HG03108 (cell line): ENCODE data around the gene BRCA1.
"Not testable (repeated sequence)": the region's sequence is repeated elsewhere in the genome, so short reads cannot be mapped to it uniquely, and the experiment has no call there.

Experiments
- ATAC-seq: cut with Tn5 transposase; IDR thresholded peaks from one replicate; pipeline ENCODE4 v1.9.1; 2021; ENCODE audit warnings: moderate library complexity; ENCODE audit not compliant: unreplicated experiment

The BRCA1 gene

DNA sequence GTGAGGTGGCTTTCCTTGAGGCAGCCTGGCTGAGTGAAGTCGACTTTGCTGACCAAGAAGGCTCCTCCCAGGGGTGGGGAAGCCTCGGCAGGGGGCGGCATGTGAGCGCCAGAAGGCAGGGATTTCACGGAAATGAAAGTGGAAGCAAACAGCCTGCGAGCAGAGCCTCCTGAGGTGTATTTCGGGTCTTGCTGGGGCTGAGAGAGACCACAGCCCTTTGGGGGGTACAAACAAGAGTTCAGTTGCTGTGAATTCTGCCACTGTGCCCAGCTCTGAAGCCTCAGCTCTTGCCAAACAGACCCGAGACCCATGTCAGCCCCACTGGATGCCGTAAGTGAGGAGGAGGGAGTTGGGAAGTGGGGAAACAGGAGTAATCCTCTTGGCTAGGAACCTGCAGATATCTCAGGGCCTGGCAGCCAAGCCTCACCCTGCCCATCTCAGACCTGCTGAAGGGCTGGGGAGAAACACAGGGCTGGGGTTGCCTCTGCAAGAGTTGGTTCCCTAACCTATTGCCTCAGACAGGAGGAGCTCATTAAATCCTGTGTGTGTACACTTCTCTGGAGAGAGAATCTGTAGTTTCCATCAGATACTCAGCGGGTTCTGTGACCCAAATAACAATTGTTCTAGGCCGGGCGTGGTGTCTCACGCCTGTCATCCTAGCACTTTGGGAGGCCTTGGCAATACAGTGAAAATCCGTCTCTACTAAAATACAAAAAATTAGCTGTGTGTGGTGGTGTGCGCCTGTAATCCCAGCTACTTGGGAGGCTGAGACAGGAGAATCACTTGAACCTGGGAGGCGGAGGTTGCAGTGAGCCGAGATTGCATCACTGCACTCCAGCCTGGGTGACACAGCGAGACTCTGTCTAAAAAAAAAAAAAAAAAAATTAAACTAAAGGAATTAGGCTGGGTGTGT lies 118.3 kb downstream of the BRCA1 start, which contains the start of gene IFI35:
IFI35 (plus strand) TSS at position 146 of the 913 bp plus-strand sequence; CDS start at position 310, 164 bp downstream.
- peak; percentile 81 for ATAC-seq

DNA sequence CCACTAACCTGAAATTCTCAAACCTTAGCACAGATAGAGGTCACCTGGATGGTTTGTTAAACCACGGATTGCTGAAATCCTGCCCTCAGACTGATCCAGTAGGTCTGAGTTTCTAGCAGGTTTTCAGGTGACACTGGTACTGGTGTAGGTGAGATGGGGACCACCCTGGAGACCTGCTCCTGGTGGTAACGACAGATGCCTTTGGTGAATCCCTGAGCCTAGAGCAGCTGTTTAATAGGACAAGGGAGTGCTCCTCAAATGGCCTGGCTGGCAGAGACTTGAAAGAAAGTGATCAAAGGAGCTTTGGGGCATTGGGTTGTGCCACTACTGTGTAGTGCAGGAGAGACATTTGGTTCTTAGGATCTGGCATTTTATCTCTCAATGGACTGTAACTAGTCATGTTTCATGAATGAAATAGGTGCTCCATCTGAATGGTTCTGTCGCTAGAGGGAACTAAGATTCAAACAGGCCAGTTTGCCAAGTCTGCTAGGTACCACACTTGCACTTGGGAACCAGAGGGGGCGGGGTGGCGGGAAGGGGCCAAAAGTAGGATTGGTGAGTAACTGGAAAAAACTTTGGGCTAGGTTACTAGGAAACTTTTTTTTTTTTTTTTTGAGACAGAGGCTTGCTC lies 121.5 kb downstream of the BRCA1 start:
- ATAC-seq = no peak

DNA sequence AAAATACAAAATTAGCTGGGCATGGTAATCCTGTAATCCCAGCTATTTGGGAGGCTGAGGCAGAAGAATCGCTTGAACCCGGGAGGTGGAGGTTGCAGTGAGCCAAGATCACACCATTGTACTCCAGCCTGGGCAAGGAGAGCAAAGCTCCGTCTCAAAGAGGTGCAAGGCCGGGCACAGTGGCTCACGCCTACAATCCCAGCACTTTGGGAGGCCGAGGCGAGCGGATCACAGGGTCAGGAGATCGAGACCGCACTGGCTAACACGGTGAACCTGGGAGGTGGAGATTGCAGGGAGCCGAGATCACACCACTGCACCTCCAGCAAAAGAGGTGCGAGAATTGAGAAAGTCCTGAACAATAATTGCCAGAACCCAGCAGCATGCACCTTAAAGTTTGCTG lies 124.3 kb downstream of the BRCA1 start:
- not testable (repeated sequence) for ATAC-seq

DNA sequence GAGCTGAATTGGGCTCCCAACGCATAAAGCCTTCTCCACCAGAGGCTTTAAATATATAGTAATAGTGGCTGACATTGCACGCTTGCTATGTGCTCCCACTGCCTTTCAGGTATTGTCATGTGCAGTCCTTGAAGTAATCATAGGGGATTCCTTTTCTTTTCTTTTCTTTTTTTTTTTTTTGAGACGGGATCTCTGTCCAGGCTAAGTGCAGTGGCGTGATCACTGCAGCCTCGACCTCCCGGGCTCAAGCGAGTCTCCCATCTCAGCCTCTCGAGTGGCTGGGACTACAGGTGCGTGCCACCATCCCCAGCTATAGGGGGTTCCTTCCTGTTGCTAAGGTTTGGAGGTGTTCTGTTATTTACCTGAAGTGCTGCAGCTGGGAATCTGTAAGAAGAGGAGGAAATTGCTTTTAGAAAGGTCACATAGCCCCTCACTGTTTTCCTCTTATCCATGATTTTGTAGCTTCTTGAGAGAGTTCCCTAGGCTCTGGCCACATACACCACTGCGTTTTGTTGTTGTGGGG lies 126.1 kb downstream of the BRCA1 start:
- ATAC-seq = no peak

DNA sequence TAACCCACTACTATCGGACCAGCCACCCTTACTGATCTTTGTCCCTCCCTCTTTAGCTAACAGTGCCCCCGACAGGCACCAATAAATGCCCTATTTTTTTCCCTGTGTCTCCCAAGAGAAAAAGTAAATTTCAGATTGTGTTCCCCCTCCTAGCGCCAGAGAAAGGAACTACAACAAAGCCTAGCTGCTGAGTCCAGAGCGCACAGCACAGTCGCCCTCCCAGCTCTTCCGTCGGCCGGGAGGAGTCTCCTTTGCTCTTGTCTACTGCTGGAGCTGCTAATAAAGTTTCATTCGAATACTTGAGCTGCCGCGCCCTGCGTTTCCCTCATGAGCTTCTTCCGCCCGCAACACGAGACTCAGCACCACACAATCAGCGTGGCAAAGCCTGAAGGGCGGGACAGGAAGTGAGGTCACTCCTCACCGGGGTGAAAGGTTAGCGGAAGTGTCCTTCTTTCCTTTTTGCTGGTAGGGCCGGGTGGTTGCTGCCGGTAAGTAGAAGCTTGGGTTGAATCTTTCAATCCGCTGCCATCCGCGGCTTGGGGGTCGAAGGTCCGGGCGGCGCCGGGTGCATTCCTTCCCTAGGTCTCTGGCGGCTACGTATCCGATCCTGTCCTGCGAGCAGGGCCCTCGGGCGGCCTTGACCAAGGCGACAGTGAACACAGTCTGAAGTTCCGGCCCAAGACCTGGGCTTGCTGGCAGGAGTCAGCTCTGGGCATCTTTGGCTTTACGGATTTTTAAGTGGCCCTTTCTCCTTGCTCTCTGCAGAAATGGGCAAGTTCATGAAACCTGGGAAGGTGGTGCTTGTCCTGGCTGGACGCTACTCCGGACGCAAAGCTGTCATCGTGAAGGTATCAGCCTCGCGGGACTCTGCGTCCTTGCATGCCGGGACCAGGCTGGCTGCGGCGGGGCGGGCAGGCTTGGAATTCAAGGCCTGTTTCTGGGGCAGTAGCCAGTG lies 126.9 kb downstream of the BRCA1 start, which contains the start of gene RPL27:
RPL27 (plus strand) TSS at position 436 of the 955 bp plus-strand sequence; CDS start at position 768, 332 bp downstream.
- peak; percentile 92 for ATAC-seq

DNA sequence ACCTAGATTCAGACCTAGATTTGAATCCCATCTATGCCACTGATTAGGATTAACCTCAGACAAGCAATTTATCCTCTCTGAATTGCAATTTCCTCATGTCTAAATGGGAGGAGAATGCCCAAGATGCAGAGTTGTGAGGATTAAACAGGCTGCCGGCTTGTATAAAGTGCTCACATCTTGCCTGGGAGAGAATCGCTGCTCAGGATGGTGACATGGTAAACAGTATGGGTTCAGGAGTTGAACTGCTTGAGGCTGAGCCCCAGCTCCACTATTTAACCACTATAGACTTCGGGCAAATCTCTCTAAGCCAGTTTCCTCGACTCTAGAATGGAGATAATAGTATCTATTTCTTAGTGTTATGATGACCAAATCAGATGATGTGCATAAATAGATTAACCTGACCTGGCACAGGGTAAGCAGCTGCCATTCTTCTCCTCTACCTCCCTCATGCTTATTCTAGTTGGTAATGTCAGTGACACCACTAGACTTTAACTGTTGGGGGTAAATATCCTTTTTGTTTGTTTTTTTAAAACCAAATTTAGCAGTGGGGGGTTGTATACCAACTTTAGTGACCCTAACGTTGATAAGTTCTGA lies 127.7 kb downstream of the BRCA1 start:
- no peak for ATAC-seq
